Fibroblast of upper back skin (primary cell): ENCODE results near the gene ZBTB40.

Source experiments
- DNase-seq: peaks from one replicate; pipeline ENCODE4 v3.0.0-alpha.2; 2013

ZBTB40 gene

GRCh38 chr1:22563671-22564602, 112.3 kb downstream of the ZBTB40 start:
- no peak for DNase-seq

- DNase-seq, result no peak
Observed at GRCh38 chr1:22566161-22566560, 114.5 kb downstream of the ZBTB40 start.

GRCh38 chr1:22567197-22567596, 115.5 kb downstream of the ZBTB40 start:
- no peak for DNase-seq

GRCh38 chr1:22567994-22568393, 116.3 kb downstream of the ZBTB40 start:
- DNase-seq, result no peak

- DNase-seq, result no peak
Observed at GRCh38 chr1:22569269-22569668, 117.6 kb downstream of the ZBTB40 start.

GRCh38 chr1:22570140-22570909, 118.7 kb downstream of the ZBTB40 start:
- DNase-seq, result no peak

GRCh38 chr1:22572818-22573217, 121.2 kb downstream of the ZBTB40 start:
- DNase-seq, result no peak

- no peak for DNase-seq
Observed at GRCh38 chr1:22573237-22573636, 121.6 kb downstream of the ZBTB40 start.

GRCh38 chr1:22575532-22576149, 124.0 kb downstream of the ZBTB40 start:
- DNase-seq, result no peak

- DNase-seq, result no peak
Observed at GRCh38 chr1:22576150-22576544, 124.5 kb downstream of the ZBTB40 start.

GRCh38 chr1:22576617-22577016, 125.0 kb downstream of the ZBTB40 start:
- no peak for DNase-seq

GRCh38 chr1:22578732-22579361, 127.2 kb downstream of the ZBTB40 start:
- DNase-seq, result no peak

GRCh38 chr1:22579541-22580155, 128.0 kb downstream of the ZBTB40 start:
- DNase-seq, result no peak
